HCT116 (cell line): ENCODE measurements around the gene JPH3. TPM values are rescaled to one million over a fixed set of nuclear protein-coding genes. Genes with fewer than 3 reads are reported as not detected.

Source experiments
- ATAC-seq: fragments of 200-7000 bp; cut with Tn5 transposase; 2 replicates; pipeline ENCODE4 v1.9.1; 2020; ENCODE audit warnings: mild to moderate bottlenecking, moderate library complexity
- BruUV-seq: library from RNA; stranded (reverse); fragments of 400-500 nt; replicated peaks from 2 replicates; lab custom pipeline; 2021; lab: Mats Ljungman, UMichigan
- CTCF ChIA-PET: fragments of 300-600 bp; sonication (Branson Sonifier 250); formaldehyde crosslinking; loops from one replicate; lab custom pipeline; 2021; ENCODE audit warnings: antibody characterized with exemption; lab: Charles Lee
- POLR2A ChIA-PET: fragments of 300-600, 350-600 bp; sonication (Branson Sonifier 250); formaldehyde crosslinking; loops from one replicate; lab custom pipeline; 2021; ENCODE audit warnings: antibody characterized with exemption; lab: Charles Lee
- RAD21 ChIA-PET, 2 experiments: fragments of 300-600 bp; sonication (Branson Sonifier 250); formaldehyde crosslinking; loops; one replicate each; lab custom pipeline; 2023; ENCODE audit warnings: low total read pairs in 2 of 2; ENCODE audit not compliant: uncharacterized antibody in 2 of 2, unreplicated experiment in 2 of 2, low non-redundant PET in 1 of 2; lab: Charles Lee
- DNase-seq: peaks from one replicate; pipeline ENCODE4 v3.0.0-alpha.2; 2010; ENCODE audit warnings: low read depth, low spot score
- H2AFZ ChIP-seq: fragments of 200-600 bp; shearing (Covaris generic), sonication (generic); 2 replicates; pipeline ENCODE4 v1.6.1; 2017; ENCODE audit warnings: low read depth, mixed run types, mixed read lengths, antibody characterized with exemption, low read length; ENCODE audit not compliant: poor library complexity, severe bottlenecking
- H3K27ac ChIP-seq: 2 replicates; pipeline ENCODE4 v1.5.1; 2012; ENCODE audit warnings: low read depth, low read length
- H3K27me3 ChIP-seq: fragments of 200-600 bp; sonication (generic); 2 replicates; pipeline ENCODE4 v1.6.1; 2016; ENCODE audit warnings: mixed run types, low read length, mixed read lengths; ENCODE audit not compliant: insufficient read depth
- H3K36me3 ChIP-seq, 2 experiments: fragments of 200-500 bp in 1 of 2; fragments of 200-600 bp in 1 of 2; sonication (Bioruptor generic) in 1 of 2; sonication (generic) in 1 of 2; 2 replicates each; pipeline versions ENCODE4 v1.5.1 to v1.6.1; 2014 to 2016; ENCODE audit warnings: low read length in 2 of 2, inconsistent platforms in 1 of 2, mixed read lengths in 1 of 2, mixed run types in 1 of 2; ENCODE audit not compliant: insufficient read depth in 2 of 2, control insufficient read depth in 1 of 2
- H3K4me1 ChIP-seq, 2 experiments: fragments of 200-600 bp in 1 of 2; sonication (generic) in 1 of 2; 2 replicates each; pipeline versions ENCODE4 v1.5.1 to v1.6.1; 2012 to 2017; ENCODE audit warnings: low read length in 2 of 2, inconsistent platforms in 1 of 2, mild to moderate bottlenecking in 1 of 2, mixed read lengths in 1 of 2, mixed run types in 1 of 2, moderate library complexity in 1 of 2; ENCODE audit not compliant: insufficient read depth in 2 of 2, control insufficient read depth in 1 of 2
- H3K4me2 ChIP-seq: fragments of 200-600 bp; sonication (generic); 2 replicates; pipeline ENCODE4 v1.6.1; 2017; ENCODE audit warnings: mixed run types, low read length, mixed read lengths
- H3K4me3 ChIP-seq, 2 experiments: fragments of 200-600 bp in 1 of 2; sonication (generic) in 1 of 2; replicated peaks in 1 of 2; 2 replicates each; pipeline ENCODE4 v1.5.1; 2011 to 2016; ENCODE audit warnings: low read length in 2 of 2, control low read depth in 1 of 2, low read depth in 1 of 2, mild to moderate bottlenecking in 1 of 2, mixed read lengths in 1 of 2, mixed run types in 1 of 2
- H3K79me2 ChIP-seq: fragments of 200-600 bp; sonication (generic); 2 replicates; pipeline ENCODE4 v1.6.1; 2017; ENCODE audit warnings: mild to moderate bottlenecking, mixed run types, low read length, moderate library complexity, mixed read lengths; ENCODE audit not compliant: insufficient read depth
- H3K9ac ChIP-seq: fragments of 200-600 bp; sonication (generic); 2 replicates; pipeline ENCODE4 v1.6.1; 2016; ENCODE audit warnings: low read length, mixed read lengths
- H3K9me2 ChIP-seq: fragments of 200-600 bp; sonication (generic), shearing (Covaris generic); 2 replicates; pipeline ENCODE4 v1.6.1; 2017; ENCODE audit warnings: mixed run types, mild to moderate bottlenecking, moderate library complexity; ENCODE audit not compliant: insufficient read depth
- H3K9me3 ChIP-seq, 2 experiments: fragments of 200-500 bp in 1 of 2; fragments of 200-600 bp in 1 of 2; sonication (Bioruptor generic) in 1 of 2; sonication (generic) in 1 of 2; 2 replicates each; pipeline ENCODE4 v1.6.1; 2014 to 2017; ENCODE audit warnings: low read length in 2 of 2, mixed read lengths in 2 of 2, inconsistent platforms in 1 of 2, low read depth in 1 of 2, mild to moderate bottlenecking in 1 of 2, mixed run types in 1 of 2, moderate library complexity in 1 of 2; ENCODE audit not compliant: control insufficient read depth in 1 of 2, insufficient read depth in 1 of 2
- H4K20me1 ChIP-seq: fragments of 200-600 bp; sonication (generic), shearing (Covaris generic); 2 replicates; pipeline ENCODE4 v1.6.1; 2017; ENCODE audit warnings: mixed run types, mild to moderate bottlenecking, moderate library complexity; ENCODE audit not compliant: insufficient read depth
- CEBPB ChIP-seq: IDR thresholded peaks from 2 replicates; pipeline ENCODE4 v1.6.1; 2012; ENCODE audit warnings: low read depth
- POLR2A ChIP-seq: IDR thresholded peaks from 2 replicates; pipeline ENCODE4 v1.7.0; 2011; ENCODE audit warnings: borderline replicate concordance; ENCODE audit not compliant: insufficient read depth, insufficient read length; ENCODE audit errors: extremely low read depth
- RAD21 ChIP-seq: IDR thresholded peaks from 2 replicates; pipeline ENCODE4 v1.6.1; 2012; ENCODE audit warnings: low read depth, mild to moderate bottlenecking
- SRF ChIP-seq: IDR thresholded peaks from 2 replicates; pipeline ENCODE4 v1.6.1; 2012; ENCODE audit warnings: low read depth
- ZFX ChIP-seq: fragments of 450-650 bp; IDR thresholded peaks from 2 replicates; pipeline ENCODE4 v1.6.1; 2017
- intact Hi-C: fragments of 100-400 bp; cut with micrococcal nuclease; formaldehyde crosslinking; loops from 2 replicates; pipeline ENCODE4 v1.10.0; 2022
- total RNA-seq: library from RNA; stranded (reverse); gene quantifications from one replicate; pipeline ENCODE4 v1.2.1, GENCODE V29; 2021; ENCODE audit not compliant: unreplicated experiment

Gene JPH3
- total RNA-seq, 1 experiment from 2014 or later = 0.10 TPM

DNA sequence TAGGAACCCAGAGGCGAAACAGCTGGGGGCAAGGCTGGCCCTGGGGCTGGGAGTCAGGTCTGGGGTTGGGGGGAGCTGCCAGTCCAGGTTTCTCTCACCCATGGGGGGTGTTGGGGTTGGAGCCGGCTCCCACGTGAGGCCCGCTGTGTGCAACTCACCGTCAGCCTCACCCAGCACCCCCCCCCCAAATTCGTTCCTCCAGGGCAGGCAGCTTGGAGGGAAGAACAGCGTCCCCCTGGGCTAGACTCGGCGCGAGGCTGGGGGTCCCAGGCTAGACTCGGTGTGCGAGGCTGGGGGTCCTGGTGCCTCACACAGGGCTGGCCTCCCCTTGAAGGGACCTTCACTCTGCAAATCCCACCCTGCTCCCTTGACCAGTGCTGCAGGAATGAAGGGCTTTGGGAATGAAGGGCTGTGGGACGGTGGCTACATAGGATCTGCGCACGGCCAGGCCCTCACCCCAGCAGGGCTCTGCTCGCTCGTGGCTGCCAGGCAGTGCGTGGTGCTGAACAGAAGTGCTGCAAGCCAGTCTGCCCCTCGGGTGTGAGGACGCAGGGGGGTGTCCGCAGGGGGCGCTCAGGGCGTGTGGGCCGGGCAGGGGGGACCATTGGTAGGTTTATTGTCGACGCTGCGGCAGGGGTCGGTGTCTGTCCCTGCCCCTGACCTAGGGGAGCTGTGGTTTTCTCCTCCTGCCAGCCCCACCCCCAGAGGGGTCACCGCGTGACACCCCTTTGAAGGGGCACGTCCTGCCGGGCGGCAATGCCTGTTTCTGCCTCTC lies 88.8 kb downstream of the JPH3 start:
- no peaks in the 10 kb centered on the region for H3K79me2 ChIP-seq
- no peaks in the 10 kb centered on the region for H4K20me1 ChIP-seq
- BruUV-seq = no TSS peak
- H3K9me2 ChIP-seq = no peaks in the 10 kb centered on the region
- H3K4me1 ChIP-seq = no peaks in the 10 kb centered on the region
- CTCF ChIA-PET = no interaction called here
- intact Hi-C loops = no loop called here
- H3K9me3 ChIP-seq = no peaks in the 10 kb centered on the region
- no peaks in the 10 kb centered on the region; the same call in 1 of the 2 replicates for H3K27me3 ChIP-seq
- H3K9ac ChIP-seq = no peak overlapping the region
- DNase-seq (no peak), ATAC-seq (0 out of 2 replicates have a peak, but pooled peaks have one; percentile 2)
- RAD21 ChIA-PET = no interaction called here
- H3K27ac ChIP-seq = no peak overlapping the region
- POLR2A ChIA-PET = no interaction called here
- H3K4me3 ChIP-seq = no peak overlapping the region
- H2AFZ ChIP-seq = no peak overlapping the region
- H3K4me2 ChIP-seq = no peak overlapping the region
- peaks cover 0 to 4% of the 10 kb centered on the region in 2 experiments; a peak in 3 of 4 replicates for H3K36me3 ChIP-seq
- no peak for TF ChIP-seq CEBPB

DNA sequence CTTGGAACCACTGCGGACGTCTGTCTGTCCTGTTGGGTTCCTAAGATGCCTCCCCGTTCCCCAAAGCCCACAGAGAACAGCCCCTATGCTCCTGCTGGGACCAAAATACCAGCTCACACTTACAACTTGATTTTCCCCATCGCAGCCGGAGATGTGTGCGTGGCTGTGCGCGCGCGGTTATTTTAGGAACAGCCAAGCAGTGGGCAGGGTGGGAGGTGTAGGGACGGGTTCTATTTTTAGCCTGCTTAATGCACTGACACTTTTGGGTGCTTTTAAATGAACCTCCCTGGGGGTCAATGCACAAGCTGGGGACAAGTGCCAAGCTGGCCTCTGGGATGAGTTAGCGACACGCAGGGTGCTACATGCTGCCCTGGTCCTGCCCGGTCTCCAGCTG lies 89.4 kb downstream of the JPH3 start:
- no peak for TF ChIP-seq RAD21
- TF ChIP-seq POLR2A = no peak
- TF ChIP-seq ZFX = no peak
- TF ChIP-seq SRF = no peak
- POLR2A ChIA-PET = no interaction called here
- Histone ChIP-seq H3K9me3 (no peaks in the 10 kb centered on the region), H2AFZ (no peak overlapping the region), H3K4me1 (no peaks in the 10 kb centered on the region), H3K9me2 (no peaks in the 10 kb centered on the region), H3K9ac (no peak overlapping the region), H3K27ac (no peak overlapping the region), H3K4me2 (no peak overlapping the region), H4K20me1 (no peaks in the 10 kb centered on the region), H3K79me2 (no peaks in the 10 kb centered on the region), H3K36me3 (peaks cover 0 to 4% of the 10 kb centered on the region in 2 experiments; a peak in 3 of 4 replicates), H3K27me3 (no peaks in the 10 kb centered on the region), H3K4me3 (no peak overlapping the region)
- RAD21 ChIA-PET = no interaction called here
- no TSS peak for BruUV-seq
- CTCF ChIA-PET = no interaction called here
- peak; percentile 0; the same call in 1 of the 2 replicates for ATAC-seq
- no peak for DNase-seq
- intact Hi-C loops = no loop called here
